T47D (cell line): ENCODE data around the gene DDX46.
"Not testable (repeated sequence)": the region's sequence is repeated elsewhere in the genome, so short reads cannot be mapped to it uniquely, and the experiment has no call there.

Experiments used
- DNase-seq, 2 experiments: peaks; one replicate each; pipeline versions ENCODE4 v3.0.0 to v3.0.0-alpha.2; 2011 to 2012; ENCODE audit warnings: low read depth in 1 of 2, low spot score in 1 of 2
- JUND ChIP-seq: IDR thresholded peaks from 2 replicates; pipeline ENCODE4 v1.6.1; 2012; ENCODE audit warnings: low read depth
- in situ Hi-C: cut with HindIII; loops from 2 replicates; pipeline ENCODE4 v1.10.0; 2016; ENCODE audit warnings: low sequenced_read_pairs, low pct_unique_long_range_greater_than_20kb

The DDX46 gene

GRCh38 chr5:134758504-134759341 is at the start of gene DDX46:
Gene DDX46 (plus strand): TSS chr5:134758779. CDS start chr5:134758939, 160 bp downstream.
- TF ChIP-seq JUND: no peak
- peak; percentile 90 to 95 for DNase-seq
- in situ Hi-C loops: no loop called here

- TF ChIP-seq JUND: no peak
- no peak for DNase-seq
- in situ Hi-C loops: no loop called here
Measured at GRCh38 chr5:134714120-134714519, 44.5 kb upstream of the DDX46 start.

- TF ChIP-seq JUND: no peak
- in situ Hi-C loops: no loop called here
- no peak for DNase-seq
Measured at GRCh38 chr5:134714541-134714940, 44.0 kb upstream of the DDX46 start.

- in situ Hi-C loops, DNase-seq: not testable (repeated sequence)
Measured at GRCh38 chr5:134715466-134715865, 43.1 kb upstream of the DDX46 start.

- DNase-seq: no peak
- no peak for TF ChIP-seq JUND
- in situ Hi-C loops: no loop called here
Measured at GRCh38 chr5:134724872-134725271, 33.7 kb upstream of the DDX46 start.

- no peak for DNase-seq
Measured at GRCh38 chr5:134732819-134733218, 25.8 kb upstream of the DDX46 start.

GRCh38 chr5:134735243-134735642 is 23.3 kb upstream of the DDX46 start:
- DNase-seq: no peak
- TF ChIP-seq JUND: no peak
- in situ Hi-C loops: no loop called here

More at GRCh38 chr5:134732819-134733218, 25.8 kb upstream of the DDX46 start:
- no peak for TF ChIP-seq JUND
- in situ Hi-C loops: no loop called here

- no peak for TF ChIP-seq JUND
- DNase-seq: no peak
- in situ Hi-C loops: no loop called here
Measured at GRCh38 chr5:134736173-134736812, 22.3 kb upstream of the DDX46 start.

- TF ChIP-seq JUND: no peak
- peak; percentile 55 to 98 for DNase-seq
- in situ Hi-C loops: no loop called here
Measured at GRCh38 chr5:134738133-134738962, 20.2 kb upstream of the DDX46 start, which contains the start of gene CAMLG. Gene CAMLG (plus strand): TSS chr5:134738548. CDS start chr5:134738621, 73 bp downstream.

- peak; percentile 46 to 76 for DNase-seq
- in situ Hi-C loops: no loop called here
- no peak for TF ChIP-seq JUND
Measured at GRCh38 chr5:134738963-134739661, 19.5 kb upstream of the DDX46 start.

- DNase-seq: no peak
- TF ChIP-seq JUND: no peak
- in situ Hi-C loops: no loop called here
Measured at GRCh38 chr5:134741052-134741451, 17.5 kb upstream of the DDX46 start.

GRCh38 chr5:134742134-134742533 is 16.4 kb upstream of the DDX46 start:
- no peak for DNase-seq
- no peak for TF ChIP-seq JUND
- in situ Hi-C loops: no loop called here
